IPS DF 4.7 (cell line): ENCODE data around the gene RAB7B.

Experiments used
- DNase-seq: peaks from one replicate; pipeline ENCODE4 v3.0.0-alpha.2; 2013; ENCODE audit warnings: low spot score; ENCODE audit errors: extremely low read depth

Gene RAB7B

GRCh38 chr1:205973377-205974232 is 29.6 kb downstream of the RAB7B start:
- no peak for DNase-seq

- no peak for DNase-seq
These were observed 30.6 kb downstream of the RAB7B start for GRCh38 chr1:205972491-205973168.

- no peak for DNase-seq
These were observed 31.1 kb downstream of the RAB7B start for GRCh38 chr1:205972081-205972480.

GRCh38 chr1:205971082-205971481 is 32.1 kb downstream of the RAB7B start:
- no peak for DNase-seq

GRCh38 chr1:205970486-205970885 is 32.7 kb downstream of the RAB7B start:
- DNase-seq: no peak

GRCh38 chr1:205969229-205969628 is 34.0 kb downstream of the RAB7B start:
- no peak for DNase-seq

GRCh38 chr1:205967554-205968335 is 35.5 kb downstream of the RAB7B start:
- no peak for DNase-seq

GRCh38 chr1:205965036-205965884 is 37.9 kb downstream of the RAB7B start:
- DNase-seq: no peak

GRCh38 chr1:205963352-205964155 is 39.6 kb downstream of the RAB7B start:
- DNase-seq: no peak

GRCh38 chr1:205962821-205963221 is 40.4 kb downstream of the RAB7B start:
- DNase-seq: no peak

GRCh38 chr1:205961991-205962820 is 41.0 kb downstream of the RAB7B start:
- no peak for DNase-seq

GRCh38 chr1:205961405-205961804 is 41.8 kb downstream of the RAB7B start:
- no peak for DNase-seq

- DNase-seq: no peak
These were observed 43.4 kb downstream of the RAB7B start for GRCh38 chr1:205959789-205960188.

GRCh38 chr1:205955499-205955898 is 47.7 kb downstream of the RAB7B start:
- no peak for DNase-seq

- no peak for DNase-seq
These were observed 48.3 kb downstream of the RAB7B start for GRCh38 chr1:205954819-205955404.

- DNase-seq: no peak
These were observed 51.4 kb downstream of the RAB7B start for GRCh38 chr1:205951746-205952145.

GRCh38 chr1:205950826-205951549 is 52.2 kb downstream of the RAB7B start:
- no peak for DNase-seq

GRCh38 chr1:205950280-205950679 is 52.9 kb downstream of the RAB7B start:
- no peak for DNase-seq
